SK-N-SH (cell line): ENCODE results near the gene MPDZ. TPM values are rescaled to one million over a fixed set of nuclear protein-coding genes. Genes with fewer than 3 reads are reported as not detected.

Experiments
- CTCF ChIA-PET: fragments of 300-600, 350-600 bp; formaldehyde crosslinking; extraction: SDS; loops from one replicate; lab custom pipeline; 2021; lab: Yijun Ruan, JAX
- POLR2A ChIA-PET: fragments of 350-600 bp; sonication (Branson Sonifier 250); formaldehyde crosslinking; extraction: SDS; loops from one replicate; lab custom pipeline; 2020; ENCODE audit warnings: antibody characterized with exemption, inconsistent platforms; lab: Yijun Ruan, JAX
- DNase-seq: peaks from one replicate; pipeline ENCODE4 v3.0.0; 2012
- H2AFZ ChIP-seq: fragments of 200-600 bp; sonication (generic); 2 replicates; pipeline ENCODE4 v1.8.1; 2016; ENCODE audit warnings: antibody characterized with exemption, mild to moderate bottlenecking, low read depth
- H3F3A ChIP-seq: fragments of 200-600 bp; sonication (generic); replicated peaks from 2 replicates; pipeline ENCODE3; 2016; ENCODE audit warnings: antibody characterized with exemption, mild to moderate bottlenecking; ENCODE audit not compliant: insufficient read depth
- H3K27ac ChIP-seq, 2 experiments: fragments of 200-500 bp in 1 of 2; fragments of 200-600 bp in 1 of 2; sonication (Bioruptor generic) in 1 of 2; sonication (generic), shearing (Covaris generic) in 1 of 2; 2 replicates each; pipeline versions ENCODE4 v1.5.1 to v1.6.1; 2014 to 2016; ENCODE audit warnings: low read depth in 2 of 2, inconsistent platforms in 1 of 2, low read length in 1 of 2, mild to moderate bottlenecking in 1 of 2, mixed read lengths in 1 of 2
- H3K27me3 ChIP-seq: fragments of 200-600 bp; sonication (generic), shearing (Covaris generic); 2 replicates; pipeline ENCODE4 v1.6.1; 2016; ENCODE audit warnings: mixed run types; ENCODE audit not compliant: insufficient read depth
- H3K36me3 ChIP-seq, 2 experiments: fragments of 200-500 bp in 1 of 2; fragments of 200-600 bp in 1 of 2; sonication (Bioruptor generic) in 1 of 2; sonication (generic) in 1 of 2; replicated peaks in 1 of 2; 2 replicates each; pipeline versions ENCODE3 to v1.5.1; 2014 to 2016; ENCODE audit warnings: low read length in 1 of 2, mild to moderate bottlenecking in 1 of 2; ENCODE audit not compliant: insufficient read depth in 2 of 2, control insufficient read depth in 1 of 2
- H3K4me1 ChIP-seq, 2 experiments: fragments of 200-500 bp in 1 of 2; fragments of 200-600 bp in 1 of 2; sonication (Bioruptor generic) in 1 of 2; sonication (generic), shearing (Covaris generic) in 1 of 2; 2 replicates each; pipeline versions ENCODE4 v1.5.1 to v1.6.1; 2014 to 2016; ENCODE audit warnings: low read depth in 1 of 2, low read length in 1 of 2, mixed run types in 1 of 2; ENCODE audit not compliant: insufficient read depth in 2 of 2, control insufficient read depth in 1 of 2
- H3K4me2 ChIP-seq: fragments of 200-600 bp; sonication (generic), shearing (Covaris generic); 2 replicates; pipeline ENCODE4 v1.6.1; 2017; ENCODE audit warnings: mixed run types
- H3K4me3 ChIP-seq, 2 experiments: fragments of 200-500 bp in 1 of 2; fragments of 200-600 bp in 1 of 2; sonication (Bioruptor generic) in 1 of 2; sonication (generic), shearing (Covaris generic) in 1 of 2; 2 replicates each; pipeline versions ENCODE4 v1.5.1 to v1.8.1; 2014 to 2016; ENCODE audit warnings: low read depth in 2 of 2, inconsistent platforms in 1 of 2, low read length in 1 of 2, mild to moderate bottlenecking in 1 of 2, mixed read lengths in 1 of 2, moderate library complexity in 1 of 2
- H3K79me2 ChIP-seq: fragments of 200-600 bp; sonication (generic); 2 replicates; pipeline ENCODE4 v1.8.1; 2017; ENCODE audit warnings: mild to moderate bottlenecking; ENCODE audit not compliant: insufficient read depth
- H3K9ac ChIP-seq: fragments of 200-600 bp; sonication (generic); 2 replicates; pipeline ENCODE4 v1.6.1; 2017; ENCODE audit warnings: mixed run types
- H3K9me2 ChIP-seq: fragments of 200-600 bp; sonication (generic); 2 replicates; pipeline ENCODE4 v1.6.1; 2017; ENCODE audit warnings: mixed run types
- H3K9me3 ChIP-seq: fragments of 200-600 bp; sonication (generic); 2 replicates; pipeline ENCODE4 v1.6.1; 2017; ENCODE audit warnings: mixed run types, mild to moderate bottlenecking, moderate library complexity
- H4K20me1 ChIP-seq: fragments of 200-600 bp; sonication (generic); 2 replicates; pipeline ENCODE4 v1.6.1; 2017; ENCODE audit warnings: mild to moderate bottlenecking, mixed run types; ENCODE audit not compliant: insufficient read depth
- ELF1 ChIP-seq: IDR thresholded peaks from 2 replicates; pipeline ENCODE4 v1.4.0; 2012
- EP300 ChIP-seq, 2 experiments: IDR thresholded peaks; 2 replicates each; pipeline versions ENCODE4 v1.4.0 to v1.6.1; 2012; ENCODE audit warnings: borderline replicate concordance in 1 of 2, low read depth in 1 of 2, low read length in 1 of 2
- FOXM1 ChIP-seq: IDR thresholded peaks from 2 replicates; pipeline ENCODE4 v1.4.0; 2012; ENCODE audit warnings: low read depth, mild to moderate bottlenecking
- GABPA ChIP-seq: IDR thresholded peaks from 2 replicates; pipeline ENCODE4 v1.4.0; 2012; ENCODE audit warnings: low read depth, mild to moderate bottlenecking
- GATA2 ChIP-seq: sonication (generic); formaldehyde crosslinking; IDR thresholded peaks from 2 replicates; pipeline ENCODE4 v1.5.0; 2020; ENCODE audit warnings: mild to moderate bottlenecking, missing genetic modification reagents
- IRF3 ChIP-seq: fragments of 150-350 bp; IDR thresholded peaks from 2 replicates; pipeline ENCODE4 v1.6.1; 2016; ENCODE audit warnings: mild to moderate bottlenecking, low read depth, low read length
- JUND ChIP-seq: IDR thresholded peaks from 2 replicates; pipeline ENCODE4 v1.4.0; 2012
- NRF1 ChIP-seq: IDR thresholded peaks from 2 replicates; pipeline ENCODE4 v1.6.1; 2012; ENCODE audit warnings: low read depth, mild to moderate bottlenecking, low read length
- PBX3 ChIP-seq: IDR thresholded peaks from 2 replicates; pipeline ENCODE4; 2012
- SMC3 ChIP-seq: IDR thresholded peaks from 2 replicates; pipeline ENCODE4 v1.6.1; 2012; ENCODE audit warnings: low read depth, low read length, improper control_type of control experiment
- TAF1 ChIP-seq: IDR thresholded peaks from 2 replicates; pipeline ENCODE4 v1.6.1; 2012; ENCODE audit warnings: low read depth, mild to moderate bottlenecking, low read length, moderate library complexity, borderline replicate concordance
- TCF12 ChIP-seq: IDR thresholded peaks from 2 replicates; pipeline ENCODE4 v1.4.0; 2012
- TEAD4 ChIP-seq: IDR thresholded peaks from 2 replicates; pipeline ENCODE4 v1.4.0; 2012; ENCODE audit warnings: mild to moderate bottlenecking, borderline replicate concordance; ENCODE audit not compliant: insufficient read depth
- USF1 ChIP-seq: IDR thresholded peaks from 2 replicates; pipeline ENCODE4 v1.4.0; 2012; ENCODE audit warnings: low read depth, borderline replicate concordance
- USF2 ChIP-seq: fragments of 150-350 bp; IDR thresholded peaks from 2 replicates; pipeline ENCODE4 v1.6.1; 2017; ENCODE audit warnings: antibody characterized with exemption, low read length, low read depth, borderline replicate concordance
- YY1 ChIP-seq: IDR thresholded peaks from 2 replicates; pipeline ENCODE4 v1.4.0; 2012; ENCODE audit warnings: low read depth, mild to moderate bottlenecking
- WGBS: methylation state at CpG from one replicate; pipeline ENCODE4 v1.1.6; 2017; ENCODE audit warnings: low lambda C conversion rate; 5-methylcytosine and 5-hydroxymethylcytosine counted together
- polyA plus RNA-seq, 3 experiments: library from polyadenylated mRNA; depleted of rRNA; stranded (reverse); fragments of >200 nt; gene quantifications; 2 replicates each; pipeline ENCODE4 v1.2.3, GENCODE V29; 2012
- TF ChIP-seq, protein P1 (sequence below): IDR thresholded peaks from 2 replicates; pipeline ENCODE4 v1.6.1; 2012; ENCODE audit warnings: mild to moderate bottlenecking, low read depth, low read length, moderate library complexity
- TF ChIP-seq, protein P2 (sequence below): fragments of 200-600 bp; sonication (generic); IDR thresholded peaks from 2 replicates; pipeline ENCODE4 v1.6.1; 2017; ENCODE audit warnings: antibody characterized with exemption, mild to moderate bottlenecking, moderate library complexity

The MPDZ gene
- polyA plus RNA-seq, 1 of the 3 experiments (the other 2 are of a cell fraction): 20.5 TPM

- TF ChIP-seq, protein P1, sequence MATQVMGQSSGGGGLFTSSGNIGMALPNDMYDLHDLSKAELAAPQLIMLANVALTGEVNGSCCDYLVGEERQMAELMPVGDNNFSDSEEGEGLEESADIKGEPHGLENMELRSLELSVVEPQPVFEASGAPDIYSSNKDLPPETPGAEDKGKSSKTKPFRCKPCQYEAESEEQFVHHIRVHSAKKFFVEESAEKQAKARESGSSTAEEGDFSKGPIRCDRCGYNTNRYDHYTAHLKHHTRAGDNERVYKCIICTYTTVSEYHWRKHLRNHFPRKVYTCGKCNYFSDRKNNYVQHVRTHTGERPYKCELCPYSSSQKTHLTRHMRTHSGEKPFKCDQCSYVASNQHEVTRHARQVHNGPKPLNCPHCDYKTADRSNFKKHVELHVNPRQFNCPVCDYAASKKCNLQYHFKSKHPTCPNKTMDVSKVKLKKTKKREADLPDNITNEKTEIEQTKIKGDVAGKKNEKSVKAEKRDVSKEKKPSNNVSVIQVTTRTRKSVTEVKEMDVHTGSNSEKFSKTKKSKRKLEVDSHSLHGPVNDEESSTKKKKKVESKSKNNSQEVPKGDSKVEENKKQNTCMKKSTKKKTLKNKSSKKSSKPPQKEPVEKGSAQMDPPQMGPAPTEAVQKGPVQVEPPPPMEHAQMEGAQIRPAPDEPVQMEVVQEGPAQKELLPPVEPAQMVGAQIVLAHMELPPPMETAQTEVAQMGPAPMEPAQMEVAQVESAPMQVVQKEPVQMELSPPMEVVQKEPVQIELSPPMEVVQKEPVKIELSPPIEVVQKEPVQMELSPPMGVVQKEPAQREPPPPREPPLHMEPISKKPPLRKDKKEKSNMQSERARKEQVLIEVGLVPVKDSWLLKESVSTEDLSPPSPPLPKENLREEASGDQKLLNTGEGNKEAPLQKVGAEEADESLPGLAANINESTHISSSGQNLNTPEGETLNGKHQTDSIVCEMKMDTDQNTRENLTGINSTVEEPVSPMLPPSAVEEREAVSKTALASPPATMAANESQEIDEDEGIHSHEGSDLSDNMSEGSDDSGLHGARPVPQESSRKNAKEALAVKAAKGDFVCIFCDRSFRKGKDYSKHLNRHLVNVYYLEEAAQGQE: no peak
These were observed 151.1 kb downstream of the MPDZ start (continued) for GRCh38 chr9:13128266-13128860.

DNA sequence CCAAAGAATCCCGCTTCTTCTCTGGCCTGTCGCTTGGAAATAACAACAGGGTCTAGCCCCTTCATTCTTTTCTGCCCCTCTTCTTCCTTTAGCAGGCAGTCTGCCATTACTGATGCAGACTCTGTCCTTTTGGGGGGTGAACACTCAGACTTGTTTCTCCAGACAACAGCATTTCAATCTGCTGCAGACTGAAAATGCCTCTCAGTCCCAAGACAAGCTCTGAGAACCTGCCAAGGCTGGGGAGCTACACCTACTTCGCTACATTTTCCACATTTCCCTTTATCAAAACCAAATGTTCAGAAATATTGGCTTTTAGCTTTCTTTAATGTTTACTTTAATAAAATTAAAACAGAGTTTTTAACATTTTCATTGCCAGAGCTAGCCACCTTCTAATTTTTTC, 152.4 kb downstream of the MPDZ start:
- TF ChIP-seq EP300 (IDR thresholded peaks at IDR 0.05; ENCODE audit: borderline replicate concordance in 1 of 2, low read depth in 1 of 2, low read length in 1 of 2): no peak
- TF ChIP-seq GATA2: no peak
- TF ChIP-seq TAF1: no peak
- no peak for TF ChIP-seq USF1
- no peak for TF ChIP-seq TCF12
- TF ChIP-seq IRF3: no peak
- TF ChIP-seq PBX3: no peak
- TF ChIP-seq TEAD4: no peak
- TF ChIP-seq JUND: no peak
- TF ChIP-seq SMC3: no peak
- TF ChIP-seq FOXM1: no peak
- TF ChIP-seq, protein P2, sequence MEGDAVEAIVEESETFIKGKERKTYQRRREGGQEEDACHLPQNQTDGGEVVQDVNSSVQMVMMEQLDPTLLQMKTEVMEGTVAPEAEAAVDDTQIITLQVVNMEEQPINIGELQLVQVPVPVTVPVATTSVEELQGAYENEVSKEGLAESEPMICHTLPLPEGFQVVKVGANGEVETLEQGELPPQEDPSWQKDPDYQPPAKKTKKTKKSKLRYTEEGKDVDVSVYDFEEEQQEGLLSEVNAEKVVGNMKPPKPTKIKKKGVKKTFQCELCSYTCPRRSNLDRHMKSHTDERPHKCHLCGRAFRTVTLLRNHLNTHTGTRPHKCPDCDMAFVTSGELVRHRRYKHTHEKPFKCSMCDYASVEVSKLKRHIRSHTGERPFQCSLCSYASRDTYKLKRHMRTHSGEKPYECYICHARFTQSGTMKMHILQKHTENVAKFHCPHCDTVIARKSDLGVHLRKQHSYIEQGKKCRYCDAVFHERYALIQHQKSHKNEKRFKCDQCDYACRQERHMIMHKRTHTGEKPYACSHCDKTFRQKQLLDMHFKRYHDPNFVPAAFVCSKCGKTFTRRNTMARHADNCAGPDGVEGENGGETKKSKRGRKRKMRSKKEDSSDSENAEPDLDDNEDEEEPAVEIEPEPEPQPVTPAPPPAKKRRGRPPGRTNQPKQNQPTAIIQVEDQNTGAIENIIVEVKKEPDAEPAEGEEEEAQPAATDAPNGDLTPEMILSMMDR: no peak
- TF ChIP-seq GABPA: no peak
- TF ChIP-seq, protein P1: no peak
- no peak for TF ChIP-seq NRF1
- TF ChIP-seq USF2: no peak
- no peak for TF ChIP-seq YY1
- no peak for TF ChIP-seq ELF1
- CTCF ChIA-PET: no interaction called here
- no peaks in the 10 kb centered on the region for H3K27me3 ChIP-seq

More for the DNA sequence above, 152.4 kb downstream of the MPDZ start:
- no peaks in the 10 kb centered on the region for H4K20me1 ChIP-seq
- no peaks in the 10 kb centered on the region for H3K4me1 ChIP-seq
- POLR2A ChIA-PET: no interaction called here
- no peaks in the 10 kb centered on the region for H3F3A ChIP-seq
- DNase-seq: no peak
- no peak overlapping the region for H3K4me3 ChIP-seq
- no peak overlapping the region for H3K9ac ChIP-seq
- H3K9me2 ChIP-seq: no peaks in the 10 kb centered on the region
- H3K36me3 ChIP-seq: peaks cover 59 to 67% of the 10 kb centered on the region in 2 experiments
- no peak overlapping the region for H3K27ac ChIP-seq
- no peak overlapping the region for H2AFZ ChIP-seq
- H3K9me3 ChIP-seq: no peaks in the 10 kb centered on the region
- no peaks in the 10 kb centered on the region for H3K79me2 ChIP-seq
- 93% methylated on average over 3 of the region's 3 CpGs for WGBS
- H3K4me2 ChIP-seq: no peak overlapping the region
